ENCODE measurements around the gene SUCNR1. TPM values are rescaled to one million over a fixed set of nuclear protein-coding genes. Genes with fewer than 3 reads are reported as not detected.
A peak's percentile ranks its signal among the peaks of the same experiment; 100 is the strongest.
"Not testable (repeated sequence)": the region's sequence is repeated elsewhere in the genome, so short reads cannot be mapped to it uniquely, and the experiment has no call there.

SUCNR1 gene
- polyA plus RNA-seq, 1 donor, result 0.10 TPM

GRCh38 chr3:151903501-151903991 is 30.1 kb downstream of the SUCNR1 start:
- peak; percentile 30 for DNase-seq

DNA sequence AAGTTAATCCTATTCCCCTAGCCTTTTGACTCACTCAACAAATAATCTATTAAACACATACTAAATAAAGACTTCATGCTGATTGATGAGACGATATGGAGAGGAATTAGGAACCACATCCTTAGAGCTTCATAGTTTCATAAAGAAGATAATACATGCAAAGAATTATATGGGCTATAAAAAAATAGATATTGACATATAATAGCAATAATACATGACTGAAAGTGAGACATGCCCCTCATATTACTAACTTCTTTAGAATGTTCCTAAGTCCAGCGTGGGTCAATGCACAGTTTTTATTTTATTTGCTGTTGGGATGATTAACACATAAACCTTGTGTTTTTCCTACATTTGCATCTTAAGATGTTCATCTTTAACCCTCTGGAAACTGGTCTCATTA is 32.2 kb downstream of the SUCNR1 start:
- no peak for DNase-seq

- DNase-seq, result no peak
Measured at GRCh38 chr3:151906751-151907150, 33.3 kb downstream of the SUCNR1 start.

DNA sequence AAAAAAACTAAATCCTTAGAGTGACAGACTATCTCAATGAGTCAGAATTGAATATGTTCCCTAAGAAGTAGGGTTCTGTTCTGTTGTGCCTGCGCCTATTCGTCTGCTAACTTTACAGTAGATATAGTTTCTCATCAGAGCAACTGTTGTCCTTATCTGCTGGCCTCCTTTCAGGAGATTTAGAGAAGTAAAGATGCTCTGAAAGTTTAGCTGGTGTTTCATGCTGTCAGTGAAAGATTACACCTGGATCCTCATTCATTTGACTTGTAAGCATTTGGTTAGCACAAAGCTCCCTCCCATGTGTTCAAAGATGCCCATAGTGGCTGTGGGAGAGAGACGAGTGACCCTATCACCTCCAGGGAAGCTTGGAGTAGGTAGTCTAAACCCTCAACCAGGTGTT is 35.0 kb downstream of the SUCNR1 start:
- DNase-seq, result no peak

DNA sequence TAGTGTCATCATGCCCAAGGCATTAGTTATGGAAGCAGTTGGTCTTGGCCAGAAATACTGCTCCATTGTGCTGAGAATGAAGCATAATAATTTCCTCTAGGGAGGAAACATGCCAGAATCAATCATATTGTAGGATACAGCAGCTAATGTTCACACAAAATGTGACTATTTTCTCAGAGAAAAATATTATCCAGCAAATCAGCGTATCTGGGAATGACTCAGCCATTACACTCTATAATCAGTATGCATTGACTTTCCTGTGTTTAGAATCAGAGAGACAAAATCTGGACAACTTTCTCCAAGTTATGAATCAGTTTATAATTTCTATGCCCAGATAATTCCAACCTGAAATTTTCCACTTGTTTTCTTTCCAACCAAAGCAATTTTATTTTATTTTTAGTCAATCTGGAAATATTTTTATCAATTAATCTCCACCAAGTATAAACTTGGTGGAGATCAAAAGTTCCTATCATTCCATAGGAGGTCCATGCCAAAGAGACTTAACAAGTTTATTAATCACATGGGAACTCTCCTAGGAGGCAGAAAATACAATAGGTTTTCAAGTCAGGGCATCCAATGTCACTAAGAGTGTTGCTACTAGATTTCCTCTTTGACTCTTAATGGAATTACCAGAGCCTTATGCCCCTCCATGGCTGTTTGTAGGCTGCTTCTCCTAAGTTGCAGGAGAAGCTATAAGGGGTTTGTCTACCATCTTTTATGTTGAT is 36.4 kb downstream of the SUCNR1 start:
- DNase-seq, result no peak

DNA sequence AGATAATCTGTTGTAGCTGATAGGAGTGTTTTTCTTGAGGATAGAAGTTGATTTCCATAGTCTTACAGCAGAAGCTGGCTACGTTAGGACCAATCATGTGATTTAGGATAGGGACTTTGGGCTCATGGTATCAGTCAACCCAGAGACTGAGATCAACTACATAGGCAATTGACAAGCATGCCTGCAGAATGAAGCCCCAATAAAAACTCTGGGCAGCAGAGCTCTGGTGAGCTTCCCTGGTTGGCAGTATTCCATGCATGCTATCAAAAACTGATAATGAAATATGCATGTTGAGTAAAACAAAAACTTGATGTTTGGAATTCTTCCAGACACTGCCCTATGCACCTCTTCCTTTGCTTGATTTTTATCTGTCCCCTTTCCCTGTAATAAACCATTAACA is 38.0 kb downstream of the SUCNR1 start:
- DNase-seq, result no peak

DNA sequence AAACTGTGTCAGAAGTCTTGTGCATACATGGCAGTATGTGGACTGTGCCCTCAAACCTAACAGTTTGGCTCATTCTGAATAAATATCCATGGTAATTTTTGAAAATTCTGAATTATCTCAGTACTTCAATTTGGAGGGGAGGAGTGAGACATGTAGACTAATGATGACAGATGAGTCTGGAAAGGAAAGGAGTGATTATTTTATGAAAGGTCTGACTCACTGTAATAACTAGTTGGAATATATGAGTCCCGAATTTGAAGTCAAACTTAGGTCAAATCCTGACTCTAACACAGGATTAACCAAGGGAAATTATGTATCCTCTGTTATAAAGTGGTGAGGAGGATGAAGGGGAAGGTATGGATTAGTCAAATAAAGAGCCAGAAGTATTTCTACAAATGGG is 38.6 kb downstream of the SUCNR1 start:
- no peak for DNase-seq

- DNase-seq, result no peak
Measured at GRCh38 chr3:151916781-151917180, 43.3 kb downstream of the SUCNR1 start.

GRCh38 chr3:151918253-151919029 is 45.0 kb downstream of the SUCNR1 start:
- peak; percentile 58 for DNase-seq

- DNase-seq, result no peak
Measured at GRCh38 chr3:151919030-151919328, 45.5 kb downstream of the SUCNR1 start.

- no peak for DNase-seq
Measured at GRCh38 chr3:151919446-151919845, 46.0 kb downstream of the SUCNR1 start.

GRCh38 chr3:151923901-151924300 is 50.5 kb downstream of the SUCNR1 start:
- DNase-seq, result no peak

DNA sequence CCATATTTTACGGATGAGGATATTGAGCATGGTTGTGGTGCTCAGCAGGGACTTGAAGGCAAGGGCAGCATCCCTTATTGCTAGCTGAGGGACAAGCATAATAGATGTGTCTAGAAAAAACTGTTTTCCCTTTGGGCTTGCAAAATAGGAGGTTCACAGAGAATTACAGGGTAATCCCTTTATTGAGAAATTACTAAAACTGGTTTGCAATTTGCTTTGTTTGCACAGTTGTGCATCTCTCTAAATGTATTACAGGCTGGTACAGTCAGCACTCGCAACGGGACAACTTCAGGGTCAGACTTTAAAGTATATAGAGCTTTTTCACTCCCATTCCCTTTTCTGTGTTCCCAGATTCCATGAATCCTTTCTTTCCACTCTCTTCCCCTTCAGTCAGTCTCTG is 51.3 kb downstream of the SUCNR1 start:
- DNase-seq, result no peak

GRCh38 chr3:151925419-151925818 is 52.0 kb downstream of the SUCNR1 start:
- DNase-seq, result no peak

DNA sequence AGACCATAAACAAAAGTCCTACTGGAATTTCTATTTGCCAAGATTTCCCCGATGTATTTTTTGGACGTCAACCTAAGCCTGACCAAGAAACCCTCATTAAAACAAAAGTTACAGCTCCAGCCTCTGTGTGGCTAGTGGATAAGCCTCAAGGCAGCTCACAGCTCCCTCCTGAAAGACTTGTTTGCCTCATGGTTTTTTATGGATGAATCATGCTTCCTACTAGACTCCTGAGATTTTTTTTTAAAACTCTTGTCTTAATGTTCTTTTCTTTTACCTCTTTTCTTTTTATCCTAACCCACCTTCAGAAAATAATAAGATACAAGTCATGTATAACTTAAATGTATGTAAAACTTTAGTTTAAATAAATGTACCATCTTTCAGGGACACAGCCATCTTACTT is 52.4 kb downstream of the SUCNR1 start:
- no peak for DNase-seq

DNA sequence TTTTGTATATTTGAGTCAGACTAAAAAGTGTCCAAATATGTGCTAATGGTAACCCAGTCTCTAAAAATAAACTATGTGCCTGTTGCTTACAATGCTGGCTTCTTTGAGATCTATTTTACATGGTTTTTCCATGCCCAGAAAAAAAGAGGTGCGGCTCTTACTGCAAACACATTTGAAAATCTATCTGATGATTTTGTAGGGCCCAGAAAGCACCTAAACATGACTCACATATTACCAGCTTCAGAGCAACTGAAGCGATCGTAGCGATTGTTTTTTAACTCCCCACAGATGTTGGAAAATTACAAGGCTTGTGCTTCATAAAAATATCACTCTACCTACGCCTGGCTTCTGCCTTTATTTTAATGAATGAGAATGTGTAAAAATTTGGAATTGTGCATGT is 53.5 kb downstream of the SUCNR1 start:
- DNase-seq, result peak; percentile 50

DNA sequence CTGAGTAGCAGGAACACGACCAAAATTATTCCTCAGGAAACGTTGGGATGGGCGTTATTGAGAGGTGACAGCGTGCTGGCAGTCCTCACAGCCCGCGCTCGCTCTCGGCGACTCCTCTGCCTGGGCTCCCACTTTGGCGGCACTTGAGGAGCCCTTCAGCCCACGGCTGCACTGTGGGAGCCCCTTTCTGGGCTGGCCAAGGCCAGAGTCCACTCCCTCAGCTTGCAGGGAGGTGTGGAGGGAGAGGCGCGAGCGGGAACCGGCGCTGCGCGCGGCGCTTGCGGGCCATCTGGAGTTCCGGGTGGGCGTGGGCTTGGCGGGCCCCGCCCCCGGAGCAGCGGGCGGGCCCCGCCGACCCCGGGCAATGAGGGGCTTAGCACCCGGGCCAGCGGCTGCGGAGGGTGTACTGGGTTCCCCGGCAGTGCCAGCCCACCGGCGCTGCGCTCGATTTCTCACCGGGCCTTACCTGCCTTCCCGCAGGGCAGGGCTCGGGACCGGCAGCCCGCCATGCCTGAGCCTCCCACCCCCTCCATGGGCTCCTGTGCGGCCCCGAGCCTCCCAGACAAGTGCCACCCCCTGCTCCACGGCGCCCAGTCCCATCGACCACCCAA is 54.6 kb downstream of the SUCNR1 start:
- DNase-seq, result not testable (repeated sequence)

GRCh38 chr3:151931171-151931570 is 57.7 kb downstream of the SUCNR1 start:
- DNase-seq, result no peak

GRCh38 chr3:151933234-151933853 is 59.9 kb downstream of the SUCNR1 start:
- peak; percentile 23 for DNase-seq

Measured in hindlimb muscle (tissue), 1 donor.